K562 (cell line): Measurements from ENCODE around the gene GPR37L1. TPM values are rescaled to one million over a fixed set of nuclear protein-coding genes. Genes with fewer than 3 reads are reported as not detected.

ENCODE experiments used
- ZBTB40 ChIP-seq, 2 experiments: fragments of 450-650 bp in 1 of 2; sonication (generic) in 1 of 2; formaldehyde crosslinking in 1 of 2; IDR thresholded peaks; 2 replicates each; pipeline versions ENCODE4 v1.7.1 to v1.9.0; 2016 to 2022; ENCODE audit warnings: inconsistent platforms in 1 of 2, mild to moderate bottlenecking in 1 of 2, missing genetic modification reagents in 1 of 2
- polyA plus RNA-seq, 8 experiments: library from polyadenylated mRNA; depleted of rRNA in 4 of 8; stranded (reverse) in 5 of 8; unstranded in 3 of 8; fragments of >200 nt; fragmentation: Nextera tagmentation in 2 of 8; fragmentation: Illumina TruSeq in 1 of 8; extraction: Ambion mirVana in 2 of 8; extraction: Trizol in 1 of 8; gene quantifications; 2 replicates each; pipeline versions ENCODE4 v1.2.1 to v1.2.3, GENCODE V29; 2011 to 2014; ENCODE audit warnings: inconsistent platforms in 1 of 8, missing spikeins in 1 of 8
- total RNA-seq, 7 experiments: library from RNA; depleted of rRNA in 6 of 7; stranded (reverse); fragments of >200 nt in 6 of 7; fragmentation: Illumina TruSeq in 2 of 7; extraction: Trizol in 2 of 7; gene quantifications; 2 replicates each; pipeline versions ENCODE4 v1.2.1 to v1.2.3, GENCODE V29; 2011 to 2021; ENCODE audit warnings: low replicate concordance in 1 of 7

The GPR37L1 gene
- total and polyA plus RNA-seq, 9 of the 15 experiments (the other 6 are each of a cell fraction or from before 2014, with no cell fraction given), result not detected

GRCh38 chr1:202086579-202087350 lies 36.0 kb upstream of the GPR37L1 start (continued):
- peak; percentile 71 for TF ChIP-seq ZBTB40 (IDR thresholded peaks at IDR 0.05)
- no peak for TF ChIP-seq ZBTB40 (CRISPR knock-in tag; IDR thresholded peaks at IDR 0.05)
